Caco-2 (cell line): ENCODE data around the gene PIM2. TPM values are rescaled to one million over a fixed set of nuclear protein-coding genes. Genes with fewer than 3 reads are reported as not detected.
A peak's percentile ranks its signal among the peaks of the same experiment; 100 is the strongest.

Source experiments
- BruUV-seq: library from RNA; stranded (reverse); fragments of 400-500 nt; replicated peaks from 2 replicates; lab custom pipeline; 2021; lab: Mats Ljungman, UMichigan
- CTCF ChIA-PET: fragments of 300-600 bp; sonication (Branson Sonifier 250); formaldehyde crosslinking; loops from one replicate; lab custom pipeline; 2022; ENCODE audit warnings: antibody characterized with exemption; lab: Charles Lee
- POLR2A ChIA-PET: fragments of 300-600 bp; sonication (Branson Sonifier 250); formaldehyde crosslinking; loops from one replicate; lab custom pipeline; 2022; ENCODE audit warnings: antibody characterized with exemption; lab: Charles Lee
- DNase-seq, 2 experiments: peaks; one replicate each; pipeline versions ENCODE4 v3.0.0 to v3.0.0-alpha.2; 2020 to 2022
- H3K27me3 ChIP-seq: replicated peaks from 2 replicates; pipeline ENCODE4 v1.6.0; 2011; ENCODE audit warnings: low read length; ENCODE audit not compliant: control insufficient read depth, insufficient read depth
- H3K36me3 ChIP-seq: 2 replicates; pipeline ENCODE4 v1.5.1; 2011; ENCODE audit warnings: low read length; ENCODE audit not compliant: control insufficient read depth, insufficient read depth
- H3K4me1 ChIP-seq: fragments of 250-450 bp; sonication (Bioruptor Pico); 2 replicates; pipeline ENCODE4 v1.5.1; 2020; ENCODE audit warnings: mild to moderate bottlenecking
- H3K4me3 ChIP-seq: 2 replicates; pipeline ENCODE4 v1.5.1; 2011; ENCODE audit warnings: low read depth, mild to moderate bottlenecking, control low read depth, low read length
- H3K9me3 ChIP-seq: fragments of 250-450 bp; sonication (Bioruptor Pico); 2 replicates; pipeline ENCODE4 v1.5.1; 2020; ENCODE audit warnings: mild to moderate bottlenecking, moderate library complexity
- H3K27ac Mint-ChIP-seq: one replicate; pipeline ENCODE4 v1.8.0; 2022; ENCODE audit warnings: mixed read lengths; ENCODE audit not compliant: unreplicated experiment
- H3K27me3 Mint-ChIP-seq: one replicate; pipeline ENCODE4 v1.8.0; 2022; ENCODE audit warnings: mixed read lengths; ENCODE audit not compliant: insufficient read depth, unreplicated experiment
- H3K36me3 Mint-ChIP-seq: one replicate; pipeline ENCODE4 v1.8.0; 2022; ENCODE audit warnings: mild to moderate bottlenecking, mixed read lengths; ENCODE audit not compliant: insufficient read depth, unreplicated experiment
- H3K4me1 Mint-ChIP-seq: one replicate; pipeline ENCODE4 v1.8.0; 2022; ENCODE audit warnings: low read depth, mixed read lengths; ENCODE audit not compliant: unreplicated experiment
- H3K4me3 Mint-ChIP-seq: one replicate; pipeline ENCODE4 v1.8.0; 2022; ENCODE audit warnings: mild to moderate bottlenecking, moderate library complexity, mixed read lengths; ENCODE audit not compliant: unreplicated experiment
- H3K9me3 Mint-ChIP-seq: one replicate; pipeline ENCODE4 v1.8.0; 2022; ENCODE audit warnings: mixed read lengths; ENCODE audit not compliant: unreplicated experiment
- CTCF ChIP-seq, 2 experiments: fragments of 200-600 bp in 1 of 2; IDR thresholded peaks; 1 replicate in 1 of 2; 2 replicates in 1 of 2; pipeline versions ENCODE4 v1.5.1 to v1.8.0; 2011 to 2022; ENCODE audit warnings: antibody characterized with exemption in 1 of 2, control low read depth in 1 of 2, inconsistent platforms in 1 of 2, low read depth in 1 of 2, low read length in 1 of 2, mild to moderate bottlenecking in 1 of 2, moderate library complexity in 1 of 2; ENCODE audit not compliant: insufficient read depth in 1 of 2, severe bottlenecking in 1 of 2, unreplicated experiment in 1 of 2
- intact Hi-C: fragments of 100-400 bp; cut with micrococcal nuclease; formaldehyde crosslinking; loops from one replicate; pipeline ENCODE4 v1.10.0; 2022; ENCODE audit not compliant: unreplicated experiment
- total RNA-seq: library from RNA; stranded (reverse); gene quantifications from 2 replicates; pipeline ENCODE4 v1.2.3, GENCODE V29; 2022

PIM2 gene
- total RNA-seq, 1 experiment from 2014 or later: 12.0 TPM

- Mint-ChIP-seq H3K27me3 (no peaks in the 10 kb centered on the region), H3K27ac (no peak overlapping the region), H3K4me3 (no peak overlapping the region), H3K36me3 (peaks cover 30% of the 10 kb centered on the region), H3K9me3 (no peaks in the 10 kb centered on the region), H3K4me1 (peaks cover 9% of the 10 kb centered on the region)
- POLR2A ChIA-PET: no interaction called here
- no peak for DNase-seq
- no peaks in the 10 kb centered on the region for H3K4me1 ChIP-seq
- H3K36me3 ChIP-seq: no peaks in the 10 kb centered on the region
- intact Hi-C loops: no loop called here
- CTCF ChIA-PET: no interaction called here
- no peak overlapping the region for H3K4me3 ChIP-seq
- no peak for TF ChIP-seq CTCF (IDR thresholded peaks at IDR 0.05; ENCODE audit: insufficient read depth in 1 of 2, low read depth in 1 of 2, low read length in 1 of 2, severe bottlenecking in 1 of 2, unreplicated experiment in 1 of 2)
- BruUV-seq: no TSS peak
- H3K9me3 ChIP-seq: no peaks in the 10 kb centered on the region
- no peaks in the 10 kb centered on the region for H3K27me3 ChIP-seq
These were observed 25.1 kb downstream of the PIM2 start for GRCh38 chrX:48893556-48894348.

- Histone ChIP-seq H3K4me1 (no peaks in the 10 kb centered on the region), H3K4me3 (no peak overlapping the region), H3K9me3 (no peaks in the 10 kb centered on the region), H3K27me3 (no peaks in the 10 kb centered on the region), H3K36me3 (no peaks in the 10 kb centered on the region)
- BruUV-seq: no TSS peak
- DNase-seq: no peak
- TF ChIP-seq CTCF (IDR thresholded peaks at IDR 0.05; ENCODE audit: insufficient read depth in 1 of 2, low read depth in 1 of 2, low read length in 1 of 2, severe bottlenecking in 1 of 2, unreplicated experiment in 1 of 2): no peak
- CTCF ChIA-PET: no interaction called here
- Mint-ChIP-seq H3K27ac (no peak overlapping the region), H3K36me3 (peaks cover 24% of the 10 kb centered on the region), H3K4me3 (no peak overlapping the region), H3K4me1 (peaks cover 9% of the 10 kb centered on the region), H3K9me3 (no peaks in the 10 kb centered on the region), H3K27me3 (no peaks in the 10 kb centered on the region)
- POLR2A ChIA-PET: no interaction called here
- intact Hi-C loops: no loop called here
These were observed 25.9 kb downstream of the PIM2 start for GRCh38 chrX:48892896-48893295.

GRCh38 chrX:48891402-48892288 is 27.2 kb downstream of the PIM2 start:
- Mint-ChIP-seq H3K27ac (no peak overlapping the region), H3K4me3 (peak overlapping the region; percentile 55), H3K36me3 (peaks cover 17% of the 10 kb centered on the region), H3K9me3 (no peaks in the 10 kb centered on the region), H3K4me1 (peaks cover 9% of the 10 kb centered on the region), H3K27me3 (no peaks in the 10 kb centered on the region)
- BruUV-seq: no TSS peak
- Histone ChIP-seq H3K27me3 (no peaks in the 10 kb centered on the region), H3K4me3 (peak overlapping the region; percentile 32), H3K4me1 (no peaks in the 10 kb centered on the region), H3K9me3 (no peaks in the 10 kb centered on the region), H3K36me3 (no peaks in the 10 kb centered on the region)
- peak; percentile 29 to 59 for TF ChIP-seq CTCF (IDR thresholded peaks at IDR 0.05; ENCODE audit: insufficient read depth in 1 of 2, low read depth in 1 of 2, low read length in 1 of 2, severe bottlenecking in 1 of 2, unreplicated experiment in 1 of 2)
- DNase-seq: peak; percentile 85 to 89
- POLR2A ChIA-PET: interaction anchor here (0.6 to 1.4 kb wide), 2 partner anchors 13 to 20 kb away, joined by 4 to 5 read pairs; partner anchors contain the start of gene SLC35A2
- CTCF ChIA-PET: interaction anchor here (0.6 to 0.7 kb wide), 4 partner anchors 17 to 260 kb away, joined by 3 to 4 read pairs (median 4); partner anchors contain the start of gene SLC35A2
- intact Hi-C loops: no loop called here
